Measurements from ENCODE around the gene CEMP1. TPM values are rescaled to one million over a fixed set of nuclear protein-coding genes. Genes with fewer than 3 reads are reported as not detected.

CEMP1 gene
- total RNA-seq, 1 donor from 2014 or later, result not detected

DNA sequence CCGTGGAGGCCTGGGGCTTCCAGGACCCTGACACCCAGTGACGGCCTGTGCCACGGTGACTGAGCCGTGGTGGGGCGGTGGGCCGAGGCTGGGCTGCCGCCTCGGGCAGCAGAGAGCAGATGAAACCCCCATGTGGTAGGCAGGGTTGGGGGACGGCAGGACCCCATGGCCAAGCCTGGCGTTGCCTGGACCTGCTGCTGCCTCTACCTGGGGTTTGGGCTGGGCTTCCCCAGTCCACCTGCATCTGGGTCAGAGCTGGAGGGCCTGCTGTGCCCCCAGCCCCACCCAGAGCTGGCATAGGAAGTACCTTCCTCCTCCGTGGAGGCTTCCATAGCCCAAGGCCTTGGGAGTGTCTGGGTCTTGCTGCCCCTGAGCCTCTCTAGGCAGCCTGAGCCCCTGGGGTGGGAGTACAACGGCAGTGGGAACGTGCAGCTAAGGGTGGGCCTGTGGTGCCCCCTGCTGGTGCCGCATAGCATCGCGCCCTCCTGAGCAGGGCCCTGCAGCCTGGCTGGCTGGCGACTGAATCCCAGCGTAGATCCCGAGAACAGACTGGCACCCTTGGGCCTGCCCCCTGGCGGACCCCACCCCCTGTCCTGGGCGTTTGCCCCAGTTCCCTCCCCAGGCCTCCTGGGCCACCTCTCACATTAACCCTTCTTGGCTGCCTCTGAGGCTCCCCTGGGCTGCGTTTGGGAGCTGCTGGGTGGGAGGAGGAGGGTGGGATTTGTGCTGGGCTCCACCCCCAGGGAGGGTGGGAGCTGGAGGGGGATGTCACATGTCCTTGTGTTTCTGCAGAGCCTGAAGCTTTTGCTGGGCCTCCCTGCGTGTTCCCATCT, 30.1 kb downstream of the CEMP1 start:
- Mint-ChIP-seq H3K27me3 (ENCODE audit: unreplicated experiment) (no peaks in the 10 kb centered on the region), H3K4me3 (ENCODE audit: unreplicated experiment) (no peak overlapping the region), H3K27ac (ENCODE audit: unreplicated experiment) (no peak overlapping the region), H3K9me3 (ENCODE audit: unreplicated experiment) (no peaks in the 10 kb centered on the region), H3K4me1 (ENCODE audit: unreplicated experiment) (peaks cover 18% of the 10 kb centered on the region), H3K36me3 (ENCODE audit: unreplicated experiment) (peaks cover 9% of the 10 kb centered on the region)
- DNase-seq (ENCODE audit: extremely low spot score, unreplicated experiment), result peak; percentile 95
- peak; percentile 99 for TF ChIP-seq CTCF (IDR thresholded peaks at IDR 0.05)

DNA sequence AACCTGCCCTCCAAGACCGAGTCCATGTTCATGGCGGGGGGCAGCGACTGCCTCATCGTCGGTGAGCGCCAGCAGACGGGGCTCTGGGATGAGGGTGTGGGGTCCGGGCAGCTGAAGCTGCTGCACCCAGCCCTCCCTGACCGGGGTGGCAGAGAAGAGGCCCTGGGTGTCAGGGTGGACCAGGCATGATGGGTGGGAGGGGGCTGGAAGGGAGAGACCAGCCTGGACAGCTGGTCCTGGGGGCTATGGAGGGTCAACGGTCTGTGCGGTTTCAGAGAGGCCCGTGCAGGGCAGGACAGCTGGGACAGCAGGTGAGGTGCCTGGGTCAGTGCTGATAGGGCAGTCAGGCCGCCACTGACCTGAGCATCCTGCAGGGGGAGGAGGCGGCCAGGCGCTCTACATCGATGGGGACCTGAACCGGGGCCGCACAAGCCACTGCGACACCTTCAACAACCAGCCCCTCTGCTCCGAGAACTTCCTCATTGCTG, 30.7 kb downstream of the CEMP1 start:
- H3K27me3 Mint-ChIP-seq (ENCODE audit: unreplicated experiment), result no peaks in the 10 kb centered on the region
- no peaks in the 10 kb centered on the region for H3K9me3 Mint-ChIP-seq (ENCODE audit: unreplicated experiment)
- H3K4me3 Mint-ChIP-seq (ENCODE audit: unreplicated experiment), result no peak overlapping the region
- DNase-seq (ENCODE audit: extremely low spot score, unreplicated experiment), result no peak
- peaks cover 18% of the 10 kb centered on the region for H3K4me1 Mint-ChIP-seq (ENCODE audit: unreplicated experiment)
- H3K36me3 Mint-ChIP-seq (ENCODE audit: unreplicated experiment), result peaks cover 9% of the 10 kb centered on the region
- H3K27ac Mint-ChIP-seq (ENCODE audit: unreplicated experiment), result no peak overlapping the region
- TF ChIP-seq CTCF (IDR thresholded peaks at IDR 0.05), result no peak

DNA sequence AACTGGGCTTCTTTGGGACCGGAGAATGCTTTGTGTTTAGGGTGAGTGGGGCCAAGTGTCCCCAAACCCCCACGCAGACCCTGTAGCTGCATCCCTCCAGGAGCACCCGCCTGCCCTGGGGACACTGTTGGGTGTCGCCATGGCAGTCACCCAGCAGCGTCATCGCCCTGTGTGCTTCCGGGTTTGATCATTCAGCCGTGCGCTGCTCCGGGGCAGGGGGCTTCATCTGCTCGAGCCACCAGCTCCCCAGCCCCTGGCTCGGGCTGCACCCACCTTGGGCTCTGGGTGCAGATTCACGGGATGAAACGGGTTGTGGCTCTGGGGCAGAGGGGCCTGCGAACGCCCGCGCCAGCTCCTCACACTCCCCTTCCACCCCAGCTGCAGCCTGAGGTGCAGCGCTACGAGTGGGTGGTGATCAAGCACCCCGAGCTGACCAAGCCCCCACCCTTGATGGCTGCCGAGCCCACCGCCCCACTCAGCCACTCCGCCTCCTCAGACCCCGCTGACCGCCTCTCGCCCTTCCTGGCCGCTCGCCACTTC, 31.2 kb downstream of the CEMP1 start:
- no peaks in the 10 kb centered on the region for H3K9me3 Mint-ChIP-seq (ENCODE audit: unreplicated experiment)
- H3K4me1 Mint-ChIP-seq (ENCODE audit: unreplicated experiment), result peaks cover 18% of the 10 kb centered on the region
- no peak for DNase-seq (ENCODE audit: extremely low spot score, unreplicated experiment)

DNA sequence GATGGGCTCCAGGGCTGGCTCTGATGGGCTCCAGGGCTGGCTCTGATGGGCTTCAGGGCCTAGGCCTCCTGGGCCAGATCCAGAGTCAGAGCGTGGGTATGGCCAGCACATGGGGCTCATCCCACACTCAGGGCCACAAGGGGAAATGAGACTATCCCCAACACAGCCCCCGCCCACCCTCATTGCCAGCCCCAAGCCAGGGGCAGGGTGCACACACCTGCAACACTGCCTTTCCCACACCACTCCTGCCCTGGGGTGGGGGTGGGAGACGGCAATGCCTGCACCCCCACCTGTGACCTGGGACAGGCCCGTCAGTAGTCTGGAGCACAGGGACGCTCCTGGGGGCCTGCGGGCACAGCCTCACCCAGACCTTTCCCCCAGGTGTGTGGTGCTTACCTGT, 31.8 kb downstream of the CEMP1 start:
- H3K36me3 Mint-ChIP-seq (ENCODE audit: unreplicated experiment), result peaks cover 9% of the 10 kb centered on the region
- no peak for TF ChIP-seq CTCF (IDR thresholded peaks at IDR 0.05)
- H3K27ac Mint-ChIP-seq (ENCODE audit: unreplicated experiment), result no peak overlapping the region
- DNase-seq (ENCODE audit: extremely low spot score, unreplicated experiment), result no peak
- H3K9me3 Mint-ChIP-seq (ENCODE audit: unreplicated experiment), result no peaks in the 10 kb centered on the region
- no peaks in the 10 kb centered on the region for H3K27me3 Mint-ChIP-seq (ENCODE audit: unreplicated experiment)
- peaks cover 18% of the 10 kb centered on the region for H3K4me1 Mint-ChIP-seq (ENCODE audit: unreplicated experiment)
- H3K4me3 Mint-ChIP-seq (ENCODE audit: unreplicated experiment), result no peak overlapping the region

More for the DNA sequence above, 31.2 kb downstream of the CEMP1 start:
- H3K36me3 Mint-ChIP-seq (ENCODE audit: unreplicated experiment), result peaks cover 9% of the 10 kb centered on the region
- H3K4me3 Mint-ChIP-seq (ENCODE audit: unreplicated experiment), result no peak overlapping the region
- H3K27ac Mint-ChIP-seq (ENCODE audit: unreplicated experiment), result no peak overlapping the region
- no peaks in the 10 kb centered on the region for H3K27me3 Mint-ChIP-seq (ENCODE audit: unreplicated experiment)
- TF ChIP-seq CTCF (IDR thresholded peaks at IDR 0.05), result no peak

DNA sequence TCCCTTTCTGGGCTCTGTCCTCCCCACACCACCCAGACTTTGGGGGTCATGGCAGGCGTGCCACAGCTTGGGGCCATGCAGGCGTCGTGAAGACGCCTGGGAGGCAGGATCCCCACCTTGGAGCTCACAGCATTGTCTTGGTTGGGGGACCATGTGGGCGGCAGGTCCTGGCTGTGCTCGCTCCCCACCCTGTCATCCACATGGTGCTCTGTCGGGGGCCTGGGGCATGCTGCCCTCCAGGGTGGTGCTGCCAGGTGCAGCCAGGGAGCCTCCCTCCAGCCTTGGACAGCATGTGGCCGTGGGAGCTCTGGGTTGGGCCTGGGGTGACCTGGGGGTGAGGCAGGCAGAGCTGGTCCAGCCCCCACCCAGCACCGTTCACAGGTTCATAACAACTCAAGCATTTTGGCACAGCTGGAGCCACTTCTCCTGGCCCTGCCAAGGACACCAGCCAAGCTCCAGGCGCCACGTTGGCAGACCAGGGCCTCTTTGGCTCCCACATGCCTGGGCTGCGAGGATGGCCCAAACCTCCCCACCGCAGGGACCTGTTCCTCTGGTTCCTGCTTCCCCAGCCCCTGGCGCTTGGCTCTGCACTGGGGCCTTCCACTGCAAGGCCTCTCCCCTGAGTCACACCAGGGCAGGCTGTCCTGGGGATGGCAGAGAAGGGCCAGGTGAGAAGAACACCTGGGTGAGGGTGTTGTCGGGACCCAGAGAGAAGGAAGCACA, 32.5 kb downstream of the CEMP1 start:
- no peak overlapping the region for H3K4me3 Mint-ChIP-seq (ENCODE audit: unreplicated experiment)
- no peak for TF ChIP-seq CTCF (IDR thresholded peaks at IDR 0.05)

More for the DNA sequence above, 32.5 kb downstream of the CEMP1 start:
- Mint-ChIP-seq H3K27ac (ENCODE audit: unreplicated experiment) (no peak overlapping the region), H3K27me3 (ENCODE audit: unreplicated experiment) (no peaks in the 10 kb centered on the region), H3K36me3 (ENCODE audit: unreplicated experiment) (peaks cover 9% of the 10 kb centered on the region), H3K9me3 (ENCODE audit: unreplicated experiment) (no peaks in the 10 kb centered on the region), H3K4me1 (ENCODE audit: unreplicated experiment) (peaks cover 18% of the 10 kb centered on the region)
- no peak for DNase-seq (ENCODE audit: extremely low spot score, unreplicated experiment)
